SK-N-MC (cell line): Measurements from ENCODE around the gene SLC4A3.
A peak's percentile ranks its signal among the peaks of the same experiment; 100 is the strongest.

Experiments
- DNase-seq: peaks from one replicate; pipeline ENCODE4 v3.0.0-alpha.2; 2011; ENCODE audit warnings: low read depth, low spot score
- H3K27ac ChIP-seq: fragments of 200-600 bp; sonication (generic); 2 replicates; pipeline ENCODE4 v1.5.1; 2016; ENCODE audit warnings: mixed run types
- H3K36me3 ChIP-seq: fragments of 200-600 bp; sonication (generic); 2 replicates; pipeline ENCODE4 v1.6.1; 2017; ENCODE audit warnings: antibody characterized with exemption, low read length, mixed read lengths; ENCODE audit not compliant: insufficient read depth
- H3K4me3 ChIP-seq: fragments of 200-600 bp; sonication (generic); 2 replicates; pipeline ENCODE4 v1.5.1; 2016
- H3K9ac ChIP-seq: fragments of 200-600 bp; sonication (generic); 2 replicates; pipeline ENCODE4 v1.8.0; 2017; ENCODE audit warnings: mixed run types, mixed read lengths; ENCODE audit not compliant: insufficient read length
- H3K9me3 ChIP-seq: fragments of 200-600 bp; sonication (generic); 2 replicates; pipeline ENCODE4 v1.6.1; 2017; ENCODE audit warnings: low read depth, mild to moderate bottlenecking, antibody characterized with exemption, low read length, moderate library complexity, mixed read lengths
- EZH2 ChIP-seq: fragments of 200-600 bp; sonication (generic); IDR thresholded peaks from one replicate; pipeline ENCODE4 v1.6.1; 2017; ENCODE audit warnings: antibody characterized with exemption
- FOXP2 ChIP-seq: optimal IDR thresholded peaks from 2 replicates; pipeline ENCODE3; 2011; ENCODE audit warnings: mild to moderate bottlenecking, moderate library complexity; ENCODE audit not compliant: insufficient read depth; ENCODE audit errors: extremely low read length, control extremely low read depth
- POLR2AphosphoS5 ChIP-seq: IDR thresholded peaks from 2 replicates; pipeline ENCODE4 v1.6.1; 2012; ENCODE audit warnings: mild to moderate bottlenecking, low read depth, low read length, borderline replicate concordance

The SLC4A3 gene

DNA sequence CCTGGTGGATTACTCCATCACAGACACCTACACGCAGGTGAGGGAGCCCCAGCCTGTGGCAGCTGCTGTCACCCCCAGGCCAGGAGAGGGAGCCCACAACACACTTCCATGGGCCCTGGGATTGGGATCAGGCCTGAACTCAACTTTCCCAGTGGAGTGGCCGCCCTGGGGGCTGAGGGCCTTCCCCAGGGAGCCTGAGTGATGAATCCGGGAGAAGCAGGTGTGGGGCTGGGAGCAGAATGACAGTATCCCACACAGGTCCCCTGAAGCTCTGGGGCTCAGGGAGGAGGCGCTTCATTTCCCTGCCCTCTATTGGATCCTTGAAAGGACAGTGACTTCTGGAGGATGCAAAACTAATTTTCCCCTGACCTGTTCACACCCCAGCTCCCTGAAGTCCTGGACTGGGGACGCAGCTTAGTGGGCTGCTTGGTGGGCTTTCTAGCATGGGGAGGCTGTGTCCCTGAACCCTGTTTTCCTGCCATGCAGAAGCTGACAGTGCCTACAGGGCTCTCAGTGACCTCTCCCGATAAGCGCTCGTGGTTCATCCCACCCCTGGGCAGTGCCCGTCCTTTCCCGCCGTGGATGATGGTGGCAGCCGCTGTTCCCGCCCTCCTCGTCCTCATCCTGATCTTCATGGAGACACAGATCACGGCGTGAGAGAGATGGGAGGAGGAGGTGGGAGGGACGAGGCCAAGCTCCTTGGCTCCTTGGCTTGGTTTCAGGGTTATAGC is 11.0 kb downstream of the SLC4A3 start:
- no peak for DNase-seq
- no peaks in the 10 kb centered on the region for H3K9me3 ChIP-seq
- H3K4me3 ChIP-seq: no peak overlapping the region
- H3K27ac ChIP-seq: no peak overlapping the region
- H3K9ac ChIP-seq: no peak overlapping the region
- TF ChIP-seq FOXP2: no peak
- TF ChIP-seq POLR2AphosphoS5: no peak
- TF ChIP-seq EZH2: no peak
- no peaks in the 10 kb centered on the region for H3K36me3 ChIP-seq

DNA sequence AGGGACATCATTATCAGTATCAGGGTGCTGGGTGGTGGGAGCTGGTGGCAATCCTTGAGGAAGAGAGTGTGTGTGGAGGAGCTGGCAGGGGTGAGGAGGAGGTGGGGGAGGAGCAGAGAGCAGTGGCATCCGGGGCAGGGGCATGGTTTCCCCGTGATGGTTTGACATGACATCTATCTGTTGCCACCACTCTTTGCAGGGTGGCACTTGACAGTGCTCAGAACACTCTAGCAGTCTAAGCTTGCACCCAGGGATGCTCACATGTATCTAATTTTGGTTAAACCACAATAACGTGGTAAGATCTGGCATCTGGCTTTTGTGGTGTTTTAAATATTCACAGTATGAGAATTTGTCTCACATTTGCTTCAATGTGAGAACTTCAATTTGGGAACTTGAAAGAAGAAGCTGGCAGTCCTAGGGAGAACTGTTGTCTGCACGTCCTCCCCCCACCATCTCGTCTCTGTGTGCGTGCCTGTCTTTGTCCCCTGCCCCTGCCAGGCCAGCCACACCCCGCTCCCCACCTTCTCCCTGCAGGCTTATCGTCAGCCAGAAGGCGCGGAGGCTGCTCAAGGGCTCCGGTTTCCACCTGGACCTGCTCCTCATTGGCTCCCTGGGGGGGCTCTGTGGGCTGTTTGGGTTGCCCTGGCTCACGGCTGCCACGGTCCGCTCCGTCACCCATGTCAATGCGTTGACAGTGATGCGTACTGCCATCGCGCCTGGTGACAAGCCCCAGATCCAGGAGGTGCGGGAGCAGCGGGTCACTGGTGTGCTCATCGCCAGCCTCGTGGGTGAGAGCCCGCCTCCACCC is 11.7 kb downstream of the SLC4A3 start:
- TF ChIP-seq POLR2AphosphoS5 (no peak), FOXP2 (no peak), EZH2 (no peak)
- no peaks in the 10 kb centered on the region for H3K36me3 ChIP-seq
- no peak overlapping the region for H3K27ac ChIP-seq
- DNase-seq: no peak
- no peak overlapping the region for H3K9ac ChIP-seq
- no peaks in the 10 kb centered on the region for H3K9me3 ChIP-seq
- no peak overlapping the region for H3K4me3 ChIP-seq

DNA sequence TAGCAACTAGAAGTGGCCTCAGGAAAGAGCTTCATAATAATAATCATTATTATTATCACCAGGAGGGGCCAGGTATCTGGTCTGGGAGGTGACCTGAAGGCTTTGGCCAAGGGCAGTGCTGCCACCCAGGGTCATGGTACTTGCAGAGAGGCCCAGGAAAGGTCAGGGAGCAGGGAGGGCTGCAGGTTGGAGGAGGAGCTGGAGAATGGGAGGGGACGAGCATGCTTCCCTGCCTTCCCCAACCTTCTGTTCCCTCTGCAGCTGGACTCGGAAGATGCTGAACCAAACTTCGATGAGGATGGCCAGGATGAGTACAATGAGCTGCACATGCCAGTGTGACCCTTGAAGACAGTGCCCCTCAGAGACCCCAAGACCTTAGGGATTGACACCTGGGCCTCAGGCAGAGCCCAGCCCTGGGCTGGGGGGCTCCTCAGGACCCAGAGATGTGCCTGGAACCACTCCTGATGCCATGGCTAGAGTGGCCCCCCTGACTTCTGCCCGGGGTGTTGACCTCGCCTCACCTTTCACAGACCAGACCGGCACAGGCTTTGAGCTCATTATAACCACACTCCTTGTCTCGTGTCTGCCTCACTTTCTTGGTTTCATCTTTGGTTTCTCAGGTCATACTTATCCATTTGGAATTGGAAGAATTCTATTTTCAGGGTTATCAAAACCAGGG is 14.1 kb downstream of the SLC4A3 start:
- Histone ChIP-seq H3K9me3 (no peaks in the 10 kb centered on the region), H3K9ac (no peak overlapping the region), H3K36me3 (no peaks in the 10 kb centered on the region), H3K27ac (no peak overlapping the region), H3K4me3 (no peak overlapping the region)
- DNase-seq: no peak
- TF ChIP-seq POLR2AphosphoS5 (no peak), FOXP2 (no peak), EZH2 (no peak)

DNA sequence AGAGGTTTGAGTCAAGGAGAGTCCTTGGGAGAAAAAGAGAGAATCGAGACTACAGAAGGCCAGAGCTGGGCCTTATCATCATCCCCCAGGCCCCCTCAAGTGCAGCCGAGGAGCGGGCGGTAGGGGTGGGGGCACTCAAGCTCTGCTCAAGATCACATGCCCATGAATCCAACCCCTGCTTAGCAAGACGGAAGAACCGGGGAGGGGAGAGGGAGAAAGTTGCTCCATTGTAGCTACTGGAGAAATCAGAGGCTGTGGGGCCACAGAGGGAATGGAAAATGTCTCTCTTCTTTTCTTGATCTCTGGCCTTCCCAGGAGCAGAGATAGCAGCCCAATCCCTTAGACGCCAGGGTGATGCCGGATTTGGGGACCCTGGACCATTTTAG is 14.6 kb downstream of the SLC4A3 start:
- TF ChIP-seq FOXP2 (no peak), POLR2AphosphoS5 (no peak), EZH2 (no peak)

DNA sequence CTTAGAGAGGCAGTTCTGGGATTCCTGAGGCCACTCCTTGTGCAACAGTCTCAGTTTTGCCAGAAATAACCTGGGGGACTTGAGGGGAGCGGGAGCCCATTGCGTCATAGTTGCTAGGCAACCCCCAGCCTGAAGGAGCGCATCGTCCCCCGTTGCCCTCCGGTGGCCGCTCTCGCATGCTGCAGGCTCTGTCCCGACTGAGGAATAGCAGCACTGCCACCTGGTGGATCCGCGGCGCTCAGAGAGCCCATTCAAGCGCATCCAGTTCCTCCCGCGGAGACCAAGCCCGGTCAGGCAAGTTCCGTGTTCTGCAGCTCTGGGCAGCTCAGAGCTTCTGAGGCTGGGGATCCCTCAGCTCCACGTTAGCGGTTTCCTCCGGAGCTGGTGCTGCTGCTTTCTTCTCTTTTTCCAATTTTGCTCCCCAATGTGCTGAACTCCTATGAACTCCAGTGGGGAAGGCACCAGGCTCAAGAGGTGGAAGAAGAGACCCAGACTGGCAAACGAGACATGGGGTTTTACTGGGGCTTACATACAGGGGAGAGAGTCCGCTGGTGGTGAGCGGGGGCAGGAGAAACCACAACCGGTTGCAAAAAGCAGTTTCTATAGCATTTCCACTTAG is 15.1 kb downstream of the SLC4A3 start:
- H3K36me3 ChIP-seq: no peaks in the 10 kb centered on the region
- H3K9ac ChIP-seq: no peak overlapping the region
- H3K27ac ChIP-seq: no peak overlapping the region
- TF ChIP-seq POLR2AphosphoS5 (no peak), FOXP2 (peak; percentile 91), EZH2 (no peak)
- no peaks in the 10 kb centered on the region for H3K9me3 ChIP-seq
- H3K4me3 ChIP-seq: no peak overlapping the region
- DNase-seq: peak; percentile 83

More for the DNA sequence above, 14.6 kb downstream of the SLC4A3 start:
- Histone ChIP-seq H3K9ac (no peak overlapping the region), H3K9me3 (no peaks in the 10 kb centered on the region), H3K4me3 (no peak overlapping the region), H3K36me3 (no peaks in the 10 kb centered on the region), H3K27ac (no peak overlapping the region)
- no peak for DNase-seq

GRCh38 chr2:219643084-219643473 is 15.6 kb downstream of the SLC4A3 start:
- Histone ChIP-seq H3K27ac (no peak overlapping the region), H3K4me3 (no peak overlapping the region), H3K36me3 (no peaks in the 10 kb centered on the region), H3K9ac (no peak overlapping the region), H3K9me3 (no peaks in the 10 kb centered on the region)
- TF ChIP-seq EZH2 (no peak), FOXP2 (no peak), POLR2AphosphoS5 (no peak)
- no peak for DNase-seq

- Histone ChIP-seq H3K9ac (no peak overlapping the region), H3K27ac (no peak overlapping the region), H3K4me3 (no peak overlapping the region), H3K9me3 (no peaks in the 10 kb centered on the region), H3K36me3 (no peaks in the 10 kb centered on the region)
- TF ChIP-seq POLR2AphosphoS5: no peak
- TF ChIP-seq FOXP2: no peak
- TF ChIP-seq EZH2: no peak
- no peak for DNase-seq
These were observed 16.5 kb downstream of the SLC4A3 start for GRCh38 chr2:219643788-219644398.
